H1 (cell line): ENCODE data around the gene SERPINA1. TPM values are rescaled to one million over a fixed set of nuclear protein-coding genes. Genes with fewer than 3 reads are reported as not detected.

Experiments used
- ASH2L ChIP-seq: fragments of 200-600, 300-600 bp; sonication (generic); IDR thresholded peaks from one replicate; pipeline ENCODE4 v1.7.1; 2017; ENCODE audit warnings: low read length
- BRCA1 ChIP-seq: IDR thresholded peaks from 2 replicates; pipeline ENCODE4 v1.6.1; 2012; ENCODE audit warnings: low read depth, low read length, improper control_type of control experiment
- FOSL1 ChIP-seq: IDR thresholded peaks from 2 replicates; pipeline ENCODE4 v1.6.1; 2011; ENCODE audit warnings: mild to moderate bottlenecking, low read depth, low read length, moderate library complexity; ENCODE audit not compliant: insufficient read depth
- KDM5A ChIP-seq: fragments of 200-600 bp; IDR thresholded peaks from 2 replicates; pipeline ENCODE4 v1.7.1; 2012; ENCODE audit warnings: mild to moderate bottlenecking, low read length, inconsistent platforms, mixed read lengths
- MAFK ChIP-seq: IDR thresholded peaks from 2 replicates; pipeline ENCODE4 v1.6.1; 2012; ENCODE audit warnings: low read depth, mild to moderate bottlenecking, improper control_type of control experiment, low read length
- SAP30 ChIP-seq: fragments of 300-600 bp; sonication (generic); IDR thresholded peaks from 2 replicates; pipeline ENCODE4 v1.7.1; 2012; ENCODE audit warnings: low read length, moderate library complexity, mild to moderate bottlenecking, inconsistent platforms; ENCODE audit not compliant: insufficient read depth, insufficient replicate concordance
- SP1 ChIP-seq: IDR thresholded peaks from 2 replicates; pipeline ENCODE4 v1.6.1; 2011; ENCODE audit warnings: low read depth, low read length
- polyA plus RNA-seq, 7 experiments: library from polyadenylated mRNA; depleted of rRNA in 3 of 7; stranded (reverse) in 5 of 7; unstranded in 2 of 7; fragments of >200 nt in 5 of 7; fragments of 200-250 nt in 2 of 7; gene quantifications; 1 replicate in 5 of 7; 2 replicates in 1 of 7; 4 replicates in 1 of 7; pipeline versions ENCODE4 v1.2.1 to v1.2.3, GENCODE V29; 2011 to 2013; ENCODE audit warnings: missing spikeins in 2 of 7, mixed read lengths in 2 of 7
- total RNA-seq: library from RNA; stranded (reverse); fragmentation: NEBNext Ultra II Directional; extraction: Animal tissue kit (Norgen Biotek cat#: 25700); gene quantifications from 2 replicates; pipeline ENCODE4 v1.2.1, GENCODE V29; 2021

Gene SERPINA1
- total and polyA plus RNA-seq, 2 of the 8 experiments (the other 6 are each of a cell fraction or from before 2014, with no cell fraction given): 0.08 TPM; not detected in 1

GRCh38 chr14:94344389-94344788 lies 44.0 kb downstream of the SERPINA1 start (continued):
- TF ChIP-seq ASH2L: no peak
- TF ChIP-seq BRCA1: no peak
- no peak for TF ChIP-seq MAFK
- TF ChIP-seq SAP30: no peak
- TF ChIP-seq SP1: no peak
- TF ChIP-seq FOSL1: no peak
- no peak for TF ChIP-seq KDM5A
